NT2/D1 (cell line): ENCODE data around the gene B4GALT5.

Experiments
- SUZ12 ChIP-seq: IDR thresholded peaks from 2 replicates; pipeline ENCODE4 v1.6.1; 2011; ENCODE audit not compliant: insufficient read length, insufficient read depth; ENCODE audit errors: extremely low read depth
- YY1 ChIP-seq: IDR thresholded peaks from 2 replicates; pipeline ENCODE4 v1.6.1; 2011; ENCODE audit not compliant: insufficient read length, insufficient read depth
- ZNF274 ChIP-seq: IDR thresholded peaks from 2 replicates; pipeline ENCODE4 v1.6.1; 2011; ENCODE audit warnings: mild to moderate bottlenecking, low read depth, low read length

DNA sequence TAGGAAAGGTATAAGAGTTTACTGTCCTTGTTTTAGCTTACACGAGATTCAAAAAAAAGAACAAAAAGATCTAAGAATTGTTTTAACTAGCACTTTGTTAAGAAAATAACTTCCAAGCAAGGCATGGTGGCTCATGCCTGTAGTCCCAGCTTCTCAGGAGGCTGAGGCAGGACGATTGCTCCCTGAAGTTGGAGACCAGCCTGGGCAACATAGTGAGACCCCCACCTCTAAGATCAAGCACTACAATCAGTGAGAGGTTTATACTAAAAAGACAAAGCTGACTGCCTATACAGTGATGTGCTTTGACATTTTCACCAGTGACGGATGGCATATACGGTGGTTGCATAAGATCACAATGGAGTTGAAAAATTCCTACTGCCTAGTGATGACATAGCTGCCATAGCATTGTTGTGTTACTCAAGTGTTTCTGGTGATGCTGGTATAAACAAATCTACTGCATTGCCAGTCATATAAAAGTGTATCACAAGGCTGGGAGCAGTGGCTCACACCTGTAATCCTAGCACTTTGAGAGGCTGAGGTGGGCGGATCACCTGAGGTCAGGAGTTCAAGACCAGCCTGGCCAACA lies 68.6 kb downstream of the B4GALT5 start:
- no peak for TF ChIP-seq YY1
- TF ChIP-seq ZNF274: no peak
- no peak for TF ChIP-seq SUZ12
